ENCODE data around the gene FNIP1. TPM values are rescaled to one million over a fixed set of nuclear protein-coding genes. Genes with fewer than 3 reads are reported as not detected.

FNIP1 gene
- total RNA-seq, 4 donors from 2014 or later: 36.0 to 42.7 (median 38.5) TPM

- no peak overlapping the region for H3K27ac ChIP-seq
- 79 to 90% methylated on average over 1 of the region's 1 CpG for WGBS, 2 donors
- no peaks in the 10 kb centered on the region for H3K27me3 ChIP-seq
- DNase-seq (ENCODE audit: low spot score in 2 of 2): no peak
- no peaks in the 10 kb centered on the region for H3K36me3 ChIP-seq
- H3K4me3 ChIP-seq: no peak overlapping the region
- no peaks in the 10 kb centered on the region for H3K9me3 ChIP-seq
- peaks cover 0 to 68% (median 0%) of the 10 kb centered on the region in 4 donors for H3K4me1 ChIP-seq
- TF ChIP-seq CTCF (IDR thresholded peaks at IDR 0.05): no peak
- TF ChIP-seq EP300 (IDR thresholded peaks at IDR 0.05): no peak
- TF ChIP-seq POLR2A (IDR thresholded peaks at IDR 0.05): no peak
These were observed 20.4 kb downstream of the FNIP1 start for GRCh38 chr5:131776450-131776849.

GRCh38 chr5:131774652-131775367 lies 22.0 kb downstream of the FNIP1 start:
- peaks cover 0 to 78% (median 3%) of the 10 kb centered on the region in 4 donors for H3K4me1 ChIP-seq
- WGBS, 2 donors: 64 to 78% methylated on average over 4 of the region's 4 CpGs
- DNase-seq (ENCODE audit: low spot score in 2 of 2): no peak

GRCh38 chr5:131773805-131774204 lies 23.0 kb downstream of the FNIP1 start:
- Histone ChIP-seq H3K27me3 (no peaks in the 10 kb centered on the region), H3K36me3 (no peaks in the 10 kb centered on the region), H3K9me3 (no peaks in the 10 kb centered on the region), H3K4me3 (no peak overlapping the region), H3K4me1 (peaks cover 0 to 83% (median 3%) of the 10 kb centered on the region in 4 donors), H3K27ac (peak overlapping the region in 2 of 4 donors; percentile 43 to 72)
- 43 to 68% methylated on average over 2 of the region's 2 CpGs for WGBS, 2 donors
- no peak for DNase-seq (ENCODE audit: low spot score in 2 of 2)
- TF ChIP-seq CTCF (IDR thresholded peaks at IDR 0.05) (no peak), POLR2A (IDR thresholded peaks at IDR 0.05) (no peak), EP300 (IDR thresholded peaks at IDR 0.05) (peak in 1 of 2 donors; percentile 9)

More at GRCh38 chr5:131774652-131775367, 22.0 kb downstream of the FNIP1 start:
- H3K27ac ChIP-seq: peak overlapping the region in 1 of 4 donors; percentile 72
- H3K9me3 ChIP-seq: no peaks in the 10 kb centered on the region
- H3K27me3 ChIP-seq: no peaks in the 10 kb centered on the region
- no peaks in the 10 kb centered on the region for H3K36me3 ChIP-seq
- TF ChIP-seq EP300 (IDR thresholded peaks at IDR 0.05) (no peak), CTCF (IDR thresholded peaks at IDR 0.05) (no peak), POLR2A (IDR thresholded peaks at IDR 0.05) (no peak)
- no peak overlapping the region for H3K4me3 ChIP-seq

GRCh38 chr5:131771692-131772091 lies 25.1 kb downstream of the FNIP1 start:
- TF ChIP-seq CTCF (IDR thresholded peaks at IDR 0.05) (no peak), EP300 (IDR thresholded peaks at IDR 0.05) (no peak)
- no peaks in the 10 kb centered on the region for H3K36me3 ChIP-seq
- H3K9me3 ChIP-seq: no peaks in the 10 kb centered on the region
- no peak overlapping the region for H3K27ac ChIP-seq
- no peaks in the 10 kb centered on the region for H3K27me3 ChIP-seq
- 85 to 87% methylated on average over 4 of the region's 4 CpGs for WGBS, 2 donors
- peaks cover 0 to 73% (median 3%) of the 10 kb centered on the region in 4 donors for H3K4me1 ChIP-seq
- H3K4me3 ChIP-seq: no peak overlapping the region
- DNase-seq (ENCODE audit: low spot score in 2 of 2): no peak

- Histone ChIP-seq H3K4me1 (peaks cover 0 to 71% (median 3%) of the 10 kb centered on the region in 4 donors), H3K27ac (peak overlapping the region in 1 of 4 donors; percentile 0), H3K36me3 (peaks cover 0 to under 1% (median under 1%) of the 10 kb centered on the region in 3 donors), H3K27me3 (no peaks in the 10 kb centered on the region), H3K4me3 (no peak overlapping the region), H3K9me3 (no peaks in the 10 kb centered on the region)
- WGBS, 2 donors: 47 to 58% methylated on average over 1 of the region's 1 CpG
- TF ChIP-seq POLR2A (IDR thresholded peaks at IDR 0.05): no peak
- TF ChIP-seq CTCF (IDR thresholded peaks at IDR 0.05): no peak
- TF ChIP-seq EP300 (IDR thresholded peaks at IDR 0.05): no peak
- DNase-seq (ENCODE audit: low spot score in 2 of 2): no peak
These were observed 26.9 kb downstream of the FNIP1 start for GRCh38 chr5:131769961-131770360.

Data from tibial nerve (tissue), 4 donors.